GM21786 (cell line): ENCODE results near the gene LRRC45.
"Not testable (repeated sequence)": the region's sequence is repeated elsewhere in the genome, so short reads cannot be mapped to it uniquely, and the experiment has no call there.

ENCODE experiments used
- ATAC-seq: cut with Tn5 transposase; IDR thresholded peaks from one replicate; pipeline ENCODE4 v1.9.1; 2021; ENCODE audit not compliant: unreplicated experiment

The LRRC45 gene

DNA sequence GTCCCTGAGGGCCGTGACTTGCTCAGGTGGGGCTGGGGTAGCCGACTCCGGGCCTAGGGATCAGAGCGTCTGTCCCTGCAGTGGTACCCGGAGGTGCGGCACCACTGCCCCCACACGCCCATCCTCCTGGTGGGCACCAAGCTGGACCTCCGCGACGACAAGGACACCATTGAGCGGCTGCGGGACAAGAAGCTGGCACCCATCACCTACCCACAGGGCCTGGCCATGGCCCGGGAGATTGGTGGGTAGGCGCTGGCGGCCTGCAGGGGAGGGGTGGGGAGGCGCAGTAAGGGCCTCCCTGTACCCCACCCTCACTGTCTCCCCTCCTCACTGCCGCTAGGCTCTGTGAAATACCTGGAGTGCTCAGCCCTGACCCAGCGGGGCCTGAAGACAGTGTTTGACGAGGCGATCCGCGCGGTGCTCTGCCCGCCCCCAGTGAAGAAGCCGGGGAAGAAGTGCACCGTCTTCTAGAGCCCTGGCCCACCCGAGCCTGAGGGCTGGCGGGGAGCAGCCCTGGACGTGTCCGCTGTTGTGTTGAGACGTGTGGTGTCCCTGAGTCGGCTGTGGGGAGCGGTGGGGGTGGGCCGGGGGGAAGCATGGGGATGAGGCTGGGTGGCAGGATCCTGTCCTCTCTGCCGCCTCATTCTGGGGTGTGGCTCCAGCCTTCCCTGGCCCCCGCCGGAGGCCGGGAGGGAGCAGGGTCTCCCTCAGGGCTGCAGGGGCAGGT is 10.4 kb downstream of the LRRC45 start:
- no peak for ATAC-seq

DNA sequence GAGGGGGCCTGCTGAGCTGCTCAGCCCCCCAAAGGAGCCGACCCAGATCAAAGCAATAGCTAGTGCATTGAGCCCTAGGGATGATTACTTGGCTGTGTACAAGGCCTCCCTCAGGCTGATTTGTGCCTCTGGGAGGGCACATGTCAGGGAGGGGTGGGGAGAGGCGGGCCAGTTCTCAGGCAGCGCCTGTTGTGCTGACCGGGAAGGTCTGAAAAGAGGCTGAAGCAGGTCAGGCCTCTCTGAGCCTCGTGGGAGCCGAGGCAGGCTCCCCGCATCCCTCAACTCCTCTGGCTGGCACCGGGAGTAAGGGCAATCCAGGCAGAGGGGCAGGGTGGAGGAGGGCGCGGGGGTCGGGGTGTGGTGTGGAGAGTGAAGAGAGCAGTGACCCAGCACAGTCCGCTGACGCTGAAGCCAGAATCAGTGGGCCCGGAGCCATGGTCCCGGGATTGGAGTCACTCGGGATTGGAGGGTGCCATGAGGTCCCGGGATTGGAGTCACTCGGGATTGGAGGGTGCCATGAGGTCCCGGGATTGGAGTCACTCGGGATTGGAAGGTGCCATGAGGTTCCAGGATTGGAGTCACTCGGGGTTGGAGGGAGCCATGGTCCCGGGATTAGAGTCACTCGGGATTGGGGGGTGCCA is 11.4 kb downstream of the LRRC45 start:
- no peak for ATAC-seq

DNA sequence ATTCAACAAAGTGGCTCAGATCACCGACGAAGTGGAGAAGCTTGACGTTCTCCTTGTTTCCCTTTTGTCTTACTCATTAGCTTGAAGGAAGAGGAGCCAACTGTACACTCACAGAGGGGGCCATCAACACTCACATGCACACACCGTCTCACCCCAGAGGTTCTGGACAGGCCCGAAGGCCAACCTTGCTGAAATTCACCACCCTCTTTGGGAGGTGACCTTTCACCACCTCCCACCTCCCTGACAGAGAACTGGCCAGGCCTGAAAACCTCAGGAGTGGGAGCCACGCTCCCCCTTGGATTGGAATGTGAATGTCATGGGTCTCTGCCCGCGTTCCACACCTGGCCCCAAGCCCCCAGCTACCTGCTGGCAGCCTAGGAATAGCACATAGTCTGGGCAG is 12.4 kb downstream of the LRRC45 start:
- ATAC-seq, result no peak

DNA sequence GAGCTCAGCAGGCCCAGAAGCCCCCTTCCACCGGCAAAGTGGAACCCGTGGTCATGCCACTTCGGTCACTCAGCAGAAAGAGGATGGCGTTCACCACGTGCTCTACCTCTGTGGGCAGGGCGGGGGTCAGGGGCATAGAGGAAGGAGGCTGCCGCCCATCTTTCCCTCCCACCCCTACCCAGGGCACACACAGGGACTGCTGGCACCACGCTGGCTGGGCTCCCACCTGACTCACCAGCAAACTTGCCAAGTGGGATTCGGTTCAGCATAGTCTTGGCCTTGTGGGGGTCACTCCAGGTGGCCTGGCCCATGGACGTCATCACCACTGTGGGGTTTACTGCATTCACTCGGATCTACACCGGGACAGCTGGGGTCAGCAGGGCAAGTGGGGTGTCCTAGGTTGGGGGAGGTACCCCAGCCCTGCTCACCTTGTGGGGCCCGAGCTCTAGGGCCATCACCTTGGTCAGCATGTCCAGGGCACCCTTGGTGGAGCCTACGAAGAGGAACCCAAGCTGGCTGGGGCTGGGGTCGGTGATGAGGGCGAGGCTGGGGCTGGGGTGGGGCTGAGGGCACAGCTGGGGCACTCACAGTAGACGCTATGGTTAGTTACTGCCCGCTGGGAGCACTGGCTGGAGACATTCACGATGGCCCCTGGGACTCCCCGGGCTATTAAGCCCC is 13.0 kb downstream of the LRRC45 start:
- no peak for ATAC-seq

DNA sequence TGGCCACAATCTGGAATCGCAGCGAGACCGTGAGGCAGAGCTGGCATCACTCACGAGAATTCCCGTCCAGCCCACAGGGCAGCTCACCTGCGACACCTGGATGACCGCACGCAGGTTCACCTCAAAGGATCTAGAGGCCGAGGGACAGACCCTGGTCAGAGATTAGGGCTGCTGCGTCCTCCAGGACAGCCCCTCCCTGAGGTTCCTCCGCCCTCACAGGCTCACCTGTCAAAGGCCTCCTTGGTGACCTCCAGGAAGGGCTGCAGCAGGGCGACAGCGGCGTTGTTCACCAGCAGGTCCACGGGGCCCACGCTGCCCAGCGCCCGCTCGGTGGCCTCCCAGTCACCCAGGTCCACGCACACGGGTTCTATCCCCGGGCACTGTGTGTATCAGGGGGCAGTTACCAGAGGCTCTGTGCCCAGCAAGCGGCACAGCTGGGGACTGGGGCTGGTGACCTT is 13.6 kb downstream of the LRRC45 start:
- no peak for ATAC-seq

DNA sequence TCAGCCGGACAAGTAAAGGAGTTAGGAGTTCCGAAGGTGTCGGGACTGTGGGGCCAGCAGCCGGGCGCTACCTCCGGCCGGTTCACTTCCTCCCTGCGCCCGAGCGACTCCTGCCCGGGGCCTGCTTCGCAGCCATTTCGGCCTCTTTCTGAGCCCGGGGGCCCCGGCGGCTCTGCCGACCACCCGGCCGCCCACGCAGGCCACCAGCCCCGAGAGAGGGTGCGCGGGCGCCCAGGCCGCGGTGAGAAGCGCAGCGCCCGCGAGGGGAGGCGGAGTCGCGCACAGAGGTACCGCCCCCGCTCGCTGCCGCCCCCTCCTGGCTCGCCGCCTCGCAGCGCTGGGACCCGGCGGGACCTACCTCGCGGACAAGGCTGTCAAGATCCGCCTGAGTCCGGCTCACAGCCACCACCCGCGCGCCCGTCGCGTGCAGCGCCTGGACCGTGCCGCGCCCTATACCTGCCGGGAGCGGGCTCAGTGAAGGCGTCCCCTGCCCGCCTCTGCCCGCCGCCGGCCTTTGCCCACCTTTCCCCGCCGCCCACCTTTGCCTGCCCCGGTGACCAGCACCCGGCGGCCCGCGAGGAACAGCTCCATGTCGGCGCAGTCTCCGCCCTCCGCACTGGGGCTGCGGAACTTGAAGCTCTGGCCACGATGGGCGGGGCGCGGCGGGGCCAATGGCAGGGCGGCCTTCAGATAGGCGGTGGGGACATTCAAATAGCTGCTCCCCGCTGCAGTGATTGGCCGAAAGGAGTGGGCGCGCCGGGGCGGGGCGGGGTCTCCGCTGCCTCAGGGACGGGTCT is 14.2 kb downstream of the LRRC45 start, which contains the start of gene DCXR:
Gene DCXR, minus strand, starts transcription at position 606 of the 797 bp plus-strand sequence. Its CDS starts 15 bp downstream, at position 591.
- ATAC-seq, result peak; percentile 91

DNA sequence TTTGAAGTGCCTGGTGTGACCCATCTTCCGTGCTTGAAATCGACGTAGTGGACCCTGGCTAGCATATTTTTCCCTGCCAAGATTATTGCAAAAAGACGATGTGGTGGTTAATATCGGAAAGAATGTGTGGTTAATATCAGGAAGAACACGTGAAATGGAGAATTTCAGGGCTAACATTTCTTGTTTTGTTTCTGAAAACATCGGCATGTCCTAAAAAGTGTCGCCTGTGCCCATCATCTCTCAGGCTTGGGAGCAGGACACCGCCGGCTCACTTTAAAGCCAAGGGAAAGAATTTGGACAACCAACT is 14.7 kb downstream of the LRRC45 start:
- no peak for ATAC-seq

DNA sequence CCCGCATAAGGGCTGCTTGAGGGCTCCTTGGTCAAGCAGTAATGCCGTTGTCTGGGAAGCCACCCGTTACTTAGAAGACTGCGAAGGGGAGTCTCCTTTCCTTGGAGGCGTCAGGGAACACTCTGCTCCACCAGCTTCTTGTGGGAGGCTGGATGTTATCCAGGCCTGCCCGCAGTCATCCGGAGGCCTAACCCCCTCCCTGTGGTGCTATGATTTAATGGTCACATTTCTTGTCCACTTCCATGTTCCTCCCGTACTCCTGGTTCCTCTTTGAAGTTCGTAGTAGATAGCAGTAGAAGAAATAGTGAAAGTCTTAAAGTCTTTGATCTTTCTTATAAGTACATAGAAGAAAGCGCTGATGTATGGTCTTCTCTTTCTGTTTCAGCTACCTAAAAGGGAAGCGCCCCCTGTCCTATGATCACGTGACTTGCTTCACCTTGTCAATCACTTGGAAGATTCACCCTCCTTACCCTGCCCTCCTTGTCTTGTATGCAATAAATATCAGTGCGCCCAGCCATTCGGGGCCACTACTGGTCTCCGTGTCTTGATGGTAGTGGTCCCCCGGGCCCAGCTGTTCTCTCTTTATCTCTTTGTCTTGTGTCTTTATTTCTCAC is 15.8 kb downstream of the LRRC45 start:
- ATAC-seq, result not testable (repeated sequence)

DNA sequence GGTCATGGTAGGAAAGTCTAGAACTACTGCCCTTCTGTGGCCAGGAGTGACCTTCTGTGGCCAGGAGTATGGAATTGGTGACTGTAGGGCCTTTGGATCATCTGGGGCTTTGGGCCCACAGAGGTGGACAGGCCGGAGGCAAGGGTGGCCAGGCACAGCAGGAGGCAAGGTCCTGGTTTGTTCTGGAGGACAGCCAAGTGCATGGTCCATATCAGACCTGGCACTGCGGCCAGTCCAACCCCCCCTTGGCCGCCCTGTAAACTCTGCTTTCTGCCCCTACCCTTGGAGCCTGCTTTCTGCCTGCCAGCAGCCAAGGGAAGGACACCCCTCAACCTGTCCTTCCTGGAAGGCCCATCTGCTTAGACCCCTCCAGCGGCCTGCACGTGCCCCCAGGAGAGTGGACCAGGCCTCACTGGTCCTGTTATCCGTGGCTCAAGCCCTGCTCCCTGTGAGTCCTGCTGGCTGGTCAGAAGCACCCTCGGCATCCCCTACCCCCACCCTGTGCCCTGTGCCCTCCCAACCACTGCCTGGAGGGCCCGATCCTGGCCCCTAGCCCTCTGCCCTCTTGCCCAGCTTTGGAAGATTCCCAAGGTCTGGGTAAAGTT is 16.7 kb downstream of the LRRC45 start:
- no peak for ATAC-seq

DNA sequence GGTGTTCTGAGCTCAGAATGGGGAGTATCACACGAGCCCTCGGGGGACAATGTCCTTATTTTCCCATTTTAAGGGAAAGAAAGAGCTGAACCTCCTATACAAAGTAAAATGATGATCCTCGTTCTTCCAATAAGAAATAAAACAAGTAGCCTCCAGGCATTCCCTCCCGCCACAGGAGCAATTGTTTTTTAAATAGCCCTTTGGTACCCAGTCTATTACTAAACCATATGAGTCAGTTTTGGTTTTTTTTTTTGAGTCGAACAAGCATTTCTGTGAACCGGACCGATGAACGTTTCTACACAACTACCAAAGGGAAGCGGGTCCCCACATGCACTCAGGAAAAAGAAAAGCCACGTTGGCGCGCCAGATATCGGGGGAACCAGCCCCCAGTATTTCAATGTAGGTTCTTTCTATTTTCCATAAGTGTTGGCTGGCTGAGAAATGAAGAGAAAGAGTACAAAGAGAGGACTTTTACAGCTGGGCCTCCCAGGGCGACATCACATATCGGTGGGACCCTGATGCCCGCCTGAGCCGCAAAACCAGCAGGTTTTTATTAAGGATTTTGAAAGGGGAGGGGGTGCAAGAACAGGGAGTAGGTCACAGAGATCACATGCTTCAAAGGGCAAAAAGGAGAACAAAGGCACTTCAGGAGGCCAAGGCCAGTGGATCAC is 18.2 kb downstream of the LRRC45 start:
- no peak for ATAC-seq

DNA sequence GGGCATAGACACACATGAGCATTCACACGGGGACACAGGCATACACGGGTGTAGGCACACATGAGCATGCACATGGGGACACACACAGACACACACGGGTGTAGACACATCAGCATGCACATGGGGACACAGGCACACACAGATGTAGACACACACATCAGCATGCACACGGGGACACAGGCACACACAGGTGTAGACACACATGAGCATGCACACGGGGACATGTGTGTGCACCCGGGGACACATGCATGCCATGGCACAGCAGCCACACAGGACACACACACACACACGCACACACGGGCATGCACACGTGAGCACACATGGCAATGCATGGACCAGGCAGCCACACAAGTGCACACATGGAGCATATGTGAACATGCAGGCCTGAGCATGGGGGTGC is 19.5 kb downstream of the LRRC45 start:
- ATAC-seq, result no peak

DNA sequence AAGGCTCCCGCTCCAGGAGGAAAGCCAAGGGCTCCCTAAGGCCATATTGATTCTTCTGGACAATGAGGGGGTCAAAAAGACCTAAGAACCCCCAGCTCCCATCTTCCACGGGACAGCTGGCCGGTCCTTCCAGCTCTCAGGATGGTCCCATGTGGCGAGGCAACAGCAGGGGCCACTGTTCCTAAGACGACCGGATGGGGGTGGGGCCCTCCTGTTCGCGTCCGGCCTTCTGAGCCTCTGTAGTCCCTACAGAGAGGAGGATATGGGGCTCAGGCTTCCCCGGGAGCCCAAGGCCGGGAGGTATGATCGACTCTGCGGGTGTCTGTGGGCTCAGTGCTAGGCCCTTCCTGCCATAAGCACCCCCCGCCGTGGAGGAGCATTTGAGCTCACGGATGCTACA is 20.4 kb downstream of the LRRC45 start:
- ATAC-seq, result no peak

DNA sequence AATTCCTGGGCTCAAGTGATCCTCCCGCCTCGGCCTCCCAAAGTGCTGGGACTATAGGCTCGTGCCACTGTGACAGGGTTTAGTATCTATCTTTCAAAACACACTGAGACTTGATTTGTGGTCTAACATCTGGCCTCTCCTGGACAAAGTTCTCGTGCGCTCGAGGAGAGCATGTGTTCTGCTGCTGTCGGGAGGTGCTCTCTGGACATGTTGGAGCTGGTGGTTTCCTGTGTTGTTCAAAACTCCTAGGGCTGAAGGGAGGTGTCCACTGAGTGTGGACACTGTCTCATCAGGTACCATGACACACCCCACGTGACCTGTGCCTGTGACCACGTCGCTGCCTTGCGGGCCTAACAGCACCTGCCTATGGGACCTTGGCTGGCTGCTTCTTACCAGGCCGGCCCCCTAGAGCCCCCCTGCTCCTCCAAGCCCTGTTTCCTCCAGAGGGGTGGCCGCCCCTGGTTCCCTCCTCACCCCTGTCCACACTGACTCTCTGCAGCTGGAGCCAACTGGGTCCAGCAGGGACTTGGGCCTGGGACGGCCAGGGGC is 22.9 kb downstream of the LRRC45 start:
- no peak for ATAC-seq

DNA sequence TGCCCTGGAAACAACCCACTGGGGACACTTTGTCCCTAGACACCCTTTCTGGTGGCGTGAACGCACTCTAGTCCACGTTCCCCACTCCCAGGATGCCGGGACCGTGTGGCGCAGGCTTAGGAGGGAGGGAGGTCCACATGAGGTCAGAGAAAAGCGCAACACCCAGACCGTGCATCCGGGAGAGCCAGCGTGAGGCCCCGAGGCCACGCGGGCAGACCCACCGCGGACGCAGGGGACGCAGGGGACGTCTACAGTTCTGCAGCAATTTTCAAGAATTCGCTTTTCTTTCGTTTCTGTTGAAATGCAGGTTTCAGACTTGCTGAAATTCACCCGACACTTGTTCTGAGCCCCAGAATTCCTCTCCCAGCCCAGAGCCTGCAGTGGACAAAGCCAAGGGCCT is 23.8 kb downstream of the LRRC45 start:
- ATAC-seq, result no peak

DNA sequence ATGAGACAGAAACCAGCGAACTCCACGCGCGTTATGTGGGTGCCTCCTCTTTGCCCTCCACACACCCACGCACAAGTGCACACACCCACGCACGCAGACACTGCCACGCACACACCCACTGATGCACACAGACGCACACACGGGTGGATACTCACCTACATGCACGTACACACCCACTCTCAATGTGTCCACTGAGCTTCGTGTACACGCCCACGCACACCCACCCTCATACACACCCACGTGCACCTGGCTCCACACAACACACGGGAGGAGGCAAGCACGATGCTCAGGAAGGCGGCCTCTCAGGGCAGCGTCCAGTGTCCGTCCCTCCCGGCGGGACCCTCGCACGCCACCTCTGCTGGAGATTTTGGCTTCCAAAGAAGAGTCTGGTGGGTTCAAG is 24.3 kb downstream of the LRRC45 start:
- no peak for ATAC-seq

DNA sequence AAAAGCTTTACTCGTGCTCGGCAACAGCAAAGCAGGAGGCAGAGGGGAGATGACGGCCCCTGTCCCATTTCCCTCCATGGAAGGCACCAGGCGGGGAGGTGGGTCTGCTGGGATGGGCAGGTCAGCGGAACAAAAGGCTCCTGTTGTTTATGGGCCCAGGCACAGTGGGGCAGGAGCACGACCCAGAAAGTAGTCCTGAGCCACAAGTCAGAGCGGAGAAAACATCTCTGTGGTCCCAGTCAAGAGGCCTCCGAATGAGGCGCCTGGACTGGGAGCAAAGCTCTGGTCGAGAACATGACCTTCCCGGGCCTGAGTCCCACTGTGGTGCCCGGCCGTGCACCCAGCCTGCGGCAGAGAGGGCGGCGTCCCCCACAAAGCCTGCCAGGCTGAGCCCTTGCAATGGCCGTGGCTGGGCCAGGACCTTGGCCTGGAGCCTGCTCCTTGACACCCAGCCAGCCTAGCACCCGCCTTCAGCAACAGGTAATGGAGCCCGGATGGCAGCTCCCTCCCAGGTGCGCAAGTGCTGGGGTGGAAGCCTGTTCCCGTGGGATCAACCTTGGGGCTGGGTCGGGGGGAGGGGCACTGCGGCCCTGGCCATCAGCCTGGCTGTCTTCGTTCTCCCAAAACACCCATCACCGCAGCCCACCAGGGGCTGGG is 24.9 kb downstream of the LRRC45 start:
- no peak for ATAC-seq

DNA sequence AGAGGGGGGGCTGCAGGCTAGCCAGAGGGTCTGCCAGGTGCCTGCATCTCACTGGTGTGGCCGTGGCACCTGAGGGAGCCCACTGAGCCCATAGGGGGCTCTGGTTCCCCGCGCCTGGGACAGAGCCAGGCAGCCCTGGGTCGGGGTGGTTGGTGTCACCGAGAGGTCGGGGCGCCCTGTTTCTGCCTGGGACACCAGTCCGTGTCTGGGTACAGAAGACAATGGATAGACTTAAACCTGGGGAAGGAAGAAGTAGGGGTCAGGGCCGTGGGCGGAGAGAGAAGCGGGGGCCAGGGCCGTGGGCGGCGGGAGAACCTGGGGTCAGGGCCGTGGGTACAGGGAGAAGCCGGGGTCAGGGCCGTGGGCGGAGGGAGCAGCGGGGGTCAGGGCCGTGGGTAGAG is 25.5 kb downstream of the LRRC45 start:
- no peak for ATAC-seq

DNA sequence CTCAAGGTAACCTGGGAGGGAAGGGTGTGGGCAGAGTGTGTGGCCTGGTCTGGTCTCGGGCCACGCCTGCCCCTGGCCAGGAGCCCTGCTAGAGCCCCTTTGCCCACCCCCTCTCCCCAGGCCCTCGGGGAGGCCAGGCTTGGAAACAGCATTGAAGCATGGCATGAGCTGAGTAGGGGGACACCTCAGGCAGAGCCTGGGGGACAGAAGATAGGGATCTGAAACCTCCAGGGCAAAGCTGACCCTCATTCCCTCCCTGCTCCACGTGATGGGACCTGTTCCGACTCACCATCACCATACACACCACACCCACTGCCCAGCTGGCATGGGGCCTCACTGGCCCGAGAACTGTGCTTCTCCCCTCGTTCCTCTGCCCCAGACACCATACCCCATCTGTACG is 26.0 kb downstream of the LRRC45 start:
- ATAC-seq, result no peak

DNA sequence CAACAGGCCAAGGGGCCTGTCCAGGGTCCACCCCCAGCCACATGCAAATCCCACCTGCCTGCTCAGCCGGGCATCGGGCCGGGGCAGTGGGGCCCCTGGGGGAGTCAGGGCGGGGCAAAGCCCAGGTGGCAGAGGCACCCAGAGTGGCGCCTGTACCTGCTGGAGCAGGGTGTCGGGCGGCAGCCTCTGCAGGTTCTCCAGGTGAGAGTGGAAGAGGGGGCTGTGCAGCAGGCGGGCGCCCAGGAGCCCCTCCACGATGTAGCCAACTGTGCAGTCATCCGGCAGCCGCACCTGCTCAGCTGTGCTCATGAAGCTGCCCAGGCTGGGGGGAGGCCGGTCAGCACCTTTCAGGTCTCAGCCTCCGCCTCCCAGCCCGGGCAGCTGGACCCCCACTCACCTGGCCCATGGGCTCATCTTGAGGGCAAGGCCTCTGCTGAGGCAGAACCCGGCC is 26.4 kb downstream of the LRRC45 start:
- ATAC-seq, result no peak
